ENCODE data around the gene DGKZ. TPM values are rescaled to one million over a fixed set of nuclear protein-coding genes. Genes with fewer than 3 reads are reported as not detected.

Gene DGKZ
- total and polyA plus RNA-seq, 2 of the 13 experiments (the other 11 are each of a cell fraction or from before 2014, with no cell fraction given) = 15.8 to 20.7 TPM

GRCh38 chr11:46304605-46305179, 42.6 kb upstream of the DGKZ start:
- Histone ChIP-seq H3K4me3 (replicated peaks in 1 of 3; ENCODE audit: insufficient read depth in 1 of 3, low read depth in 2 of 3, low read length in 3 of 3) (no peak overlapping the region), H3K27me3 (ENCODE audit: control insufficient read depth in 1 of 2, insufficient read depth in 2 of 2, low read length in 2 of 2) (peaks cover 1 to 9% of the 10 kb centered on the region in 2 experiments; a peak in 4 of 5 replicates), H3K9ac (ENCODE audit: insufficient read depth, low read depth, low read length) (no peak overlapping the region), H3K79me2 (ENCODE audit: insufficient read depth, low read length) (no peaks in the 10 kb centered on the region), H3K27ac (ENCODE audit: extremely low read length, insufficient read depth, low read length) (no peak overlapping the region), H3K4me2 (ENCODE audit: low read depth, low read length) (0 out of 2 replicates have a peak overlapping the region, but pooled peaks have one; percentile 32), H3K9me3 (ENCODE audit: low read length) (no peaks in the 10 kb centered on the region), H2AFZ (ENCODE audit: low read length) (no peak overlapping the region), H3K36me3 (replicated peaks in 1 of 2; ENCODE audit: control insufficient read depth in 1 of 2, insufficient read depth in 2 of 2, low read length in 2 of 2) (no peaks in the 10 kb centered on the region), H3K4me1 (ENCODE audit: insufficient read depth, low read length) (peaks cover 34% of the 10 kb centered on the region), H4K20me1 (ENCODE audit: insufficient read depth, low read length) (no peaks in the 10 kb centered on the region)
- ChIA-PET CTCF (ENCODE audit: low intra/inter-chr PET ratio, low total read pairs) (no interaction called here), POLR2A (interaction anchor here (2.0 kb wide), 1 partner anchor 61 kb away, joined by 16 read pairs; no protein-coding TSS in a partner anchor)
- in situ Hi-C loops (cut with HindIII; ENCODE audit: extremely low pct_ligation_motif_present, low pct_unique_long_range_greater_than_20kb) = no loop called here
- ATAC-seq = no peak
- WGBS (ENCODE audit: low lambda C conversion rate) = 34% methylated on average over 9 of the region's 10 CpGs
- TF ChIP-seq FOSL1 (CRISPR knock-in tag; IDR thresholded peaks at IDR 0.05; ENCODE audit: borderline replicate concordance) (no peak), GMEB2 (CRISPR knock-in tag; IDR thresholded peaks at IDR 0.05; ENCODE audit: low read depth) (no peak), CBX2 (IDR thresholded peaks at IDR 0.05; ENCODE audit: low read depth, low read length) (no peak), CBX2 (CRISPR knock-in tag; IDR thresholded peaks at IDR 0.05; ENCODE audit: low read depth) (no peak), ZNF841 (CRISPR knock-in tag; IDR thresholded peaks at IDR 0.05; ENCODE audit: borderline replicate concordance) (no peak), ZBTB42 (CRISPR knock-in tag; IDR thresholded peaks at IDR 0.05) (no peak), ZNF770 (CRISPR knock-in tag; IDR thresholded peaks at IDR 0.05) (peak; percentile 94), HMGA1 (CRISPR knock-in tag; conservative IDR thresholded peaks at IDR 0.05) (no peak), FOXP4 (CRISPR knock-in tag; IDR thresholded peaks at IDR 0.05) (no peak), ZSCAN25 (CRISPR knock-in tag; IDR thresholded peaks at IDR 0.05) (peak; percentile 90), KAT8 (CRISPR knock-in tag; IDR thresholded peaks at IDR 0.05) (no peak), MYPOP (CRISPR knock-in tag; IDR thresholded peaks at IDR 0.05) (no peak), ZC3H13 (CRISPR knock-in tag; IDR thresholded peaks at IDR 0.05) (no peak)
- FAIRE-seq = no peak
- no TSS peak for BruUV-seq (replicated peaks)
- intact Hi-C loops (cut with micrococcal nuclease; ENCODE audit: unreplicated experiment) = no loop called here
- DNase-seq (ENCODE audit: low spot score) = no peak

Data from HepG2 (cell line).